Fibroblast of pulmonary artery (primary cell): ENCODE data around the gene EGLN2.
"Not testable (repeated sequence)": the region's sequence is repeated elsewhere in the genome, so short reads cannot be mapped to it uniquely, and the experiment has no call there.

Experiments used
- DNase-seq: peaks from one replicate; pipeline ENCODE4 v3.0.0-alpha.2; 2010; ENCODE audit warnings: low read depth
- H3K4me3 ChIP-seq: replicated peaks from 2 replicates; pipeline ENCODE4 v1.5.1; 2011; ENCODE audit warnings: low read depth, mild to moderate bottlenecking, control low read depth, low read length, moderate library complexity
- TF ChIP-seq, protein P1 (sequence below): IDR thresholded peaks from 2 replicates; pipeline ENCODE4 v1.5.1; 2011; ENCODE audit warnings: mild to moderate bottlenecking, control low read depth, low read length, inconsistent platforms; ENCODE audit errors: missing control alignments

Gene EGLN2

DNA sequence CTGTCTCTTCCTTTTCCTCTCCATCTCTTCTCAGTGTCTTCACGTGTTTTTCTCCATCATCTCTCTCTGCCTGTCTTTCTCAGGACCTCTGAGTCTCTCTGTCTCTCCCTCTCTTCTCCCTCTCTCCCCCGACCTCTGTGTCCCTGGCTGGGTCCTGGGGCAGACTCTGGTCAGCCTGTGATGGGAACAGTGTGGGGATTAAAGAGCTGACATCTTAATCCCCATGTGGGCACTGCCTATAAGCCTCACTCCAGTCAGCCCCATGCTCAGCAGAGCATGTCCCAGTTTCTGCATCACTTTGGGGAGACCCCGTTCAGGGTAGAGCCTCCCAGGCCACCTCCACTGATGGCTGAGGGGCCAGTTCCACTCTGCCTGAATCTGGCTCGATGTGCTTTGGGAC lies 16.2 kb downstream of the EGLN2 start:
- H3K4me3 ChIP-seq: no peak overlapping the region
- no peak for DNase-seq
- TF ChIP-seq, protein P1, sequence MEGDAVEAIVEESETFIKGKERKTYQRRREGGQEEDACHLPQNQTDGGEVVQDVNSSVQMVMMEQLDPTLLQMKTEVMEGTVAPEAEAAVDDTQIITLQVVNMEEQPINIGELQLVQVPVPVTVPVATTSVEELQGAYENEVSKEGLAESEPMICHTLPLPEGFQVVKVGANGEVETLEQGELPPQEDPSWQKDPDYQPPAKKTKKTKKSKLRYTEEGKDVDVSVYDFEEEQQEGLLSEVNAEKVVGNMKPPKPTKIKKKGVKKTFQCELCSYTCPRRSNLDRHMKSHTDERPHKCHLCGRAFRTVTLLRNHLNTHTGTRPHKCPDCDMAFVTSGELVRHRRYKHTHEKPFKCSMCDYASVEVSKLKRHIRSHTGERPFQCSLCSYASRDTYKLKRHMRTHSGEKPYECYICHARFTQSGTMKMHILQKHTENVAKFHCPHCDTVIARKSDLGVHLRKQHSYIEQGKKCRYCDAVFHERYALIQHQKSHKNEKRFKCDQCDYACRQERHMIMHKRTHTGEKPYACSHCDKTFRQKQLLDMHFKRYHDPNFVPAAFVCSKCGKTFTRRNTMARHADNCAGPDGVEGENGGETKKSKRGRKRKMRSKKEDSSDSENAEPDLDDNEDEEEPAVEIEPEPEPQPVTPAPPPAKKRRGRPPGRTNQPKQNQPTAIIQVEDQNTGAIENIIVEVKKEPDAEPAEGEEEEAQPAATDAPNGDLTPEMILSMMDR: no peak

DNA sequence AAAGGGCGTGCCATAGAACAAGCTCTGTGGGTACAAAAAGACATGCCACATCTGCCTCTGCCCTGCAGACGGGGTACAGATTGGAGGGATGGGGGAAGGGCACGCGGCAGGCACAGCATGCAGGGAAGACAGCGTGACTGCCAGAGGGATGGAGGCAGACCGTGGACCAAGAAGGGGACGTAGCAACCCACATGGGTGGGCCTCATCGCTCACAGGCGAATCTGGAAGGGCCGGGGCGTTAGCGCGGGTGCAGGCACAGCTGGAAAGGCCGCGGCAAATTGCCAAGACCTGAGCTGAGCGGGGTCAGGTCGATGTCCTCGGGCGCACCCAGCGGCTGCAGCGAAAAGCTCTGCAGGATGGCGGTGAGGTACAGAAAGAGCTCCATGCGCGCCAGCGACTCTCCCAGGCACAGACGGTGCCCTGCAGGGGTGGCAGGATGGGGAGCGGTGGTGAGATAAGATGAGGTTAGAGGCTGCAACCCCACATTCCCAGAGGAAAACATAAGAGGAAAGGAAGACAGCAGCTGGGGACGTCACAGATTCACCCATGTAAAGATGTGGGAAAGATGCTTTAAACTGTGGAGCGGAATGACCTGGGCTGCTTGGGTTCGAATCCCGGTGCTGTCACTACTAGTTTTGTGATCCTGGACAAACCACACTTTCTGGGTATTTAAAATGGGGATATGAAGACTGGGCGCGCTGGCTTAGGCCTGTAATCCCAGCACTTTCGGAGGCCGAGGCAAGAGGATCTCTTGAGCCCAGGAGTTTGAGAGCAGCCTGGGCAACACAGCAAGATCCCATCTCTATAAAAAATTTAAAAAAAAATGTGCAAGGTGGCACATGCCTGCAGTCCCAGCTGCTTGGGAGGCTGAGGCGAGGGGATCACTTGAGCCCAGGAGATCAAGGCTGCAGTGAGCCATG lies 19.7 kb downstream of the EGLN2 start:
- TF ChIP-seq, protein P1: peak; percentile 31
- peak; percentile 59 for DNase-seq
- not testable (repeated sequence) for H3K4me3 ChIP-seq

DNA sequence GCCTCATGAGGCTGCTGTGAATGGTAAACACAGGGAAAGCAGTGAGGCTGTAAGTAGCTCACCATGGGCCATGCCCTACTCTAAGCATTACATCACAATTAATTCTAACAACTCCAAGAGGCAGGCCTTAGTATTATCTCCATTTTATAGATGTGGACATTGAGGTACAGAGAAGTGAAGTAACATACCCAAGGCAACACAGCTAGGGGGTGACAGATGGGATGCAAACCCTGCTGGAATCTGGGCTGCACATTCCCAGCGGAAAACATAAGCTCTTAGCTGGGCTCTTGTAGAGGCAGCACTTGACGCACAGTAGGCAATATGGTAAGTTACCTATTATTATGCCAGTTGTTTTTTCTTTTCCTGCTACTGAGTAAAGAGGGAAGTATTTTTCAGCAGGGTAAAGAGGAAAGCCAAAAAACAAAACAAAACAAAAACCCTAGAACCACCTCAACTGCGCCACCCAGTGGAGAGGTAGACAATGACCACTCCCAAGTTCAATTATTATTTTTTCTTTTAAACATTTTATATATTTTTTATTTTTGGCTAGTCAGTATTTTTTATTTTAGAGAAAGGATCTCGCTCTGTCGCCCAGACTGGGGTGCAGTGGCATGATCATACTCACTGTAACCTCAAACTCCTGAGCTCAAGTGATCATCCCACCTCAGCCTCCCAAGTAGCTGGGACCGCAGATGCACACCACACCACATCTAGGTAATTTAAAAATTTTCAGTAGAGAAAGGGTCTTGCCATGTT lies 20.7 kb downstream of the EGLN2 start:
- not testable (repeated sequence) for H3K4me3 ChIP-seq
- DNase-seq: peak; percentile 62
- TF ChIP-seq, protein P1: peak; percentile 67

DNA sequence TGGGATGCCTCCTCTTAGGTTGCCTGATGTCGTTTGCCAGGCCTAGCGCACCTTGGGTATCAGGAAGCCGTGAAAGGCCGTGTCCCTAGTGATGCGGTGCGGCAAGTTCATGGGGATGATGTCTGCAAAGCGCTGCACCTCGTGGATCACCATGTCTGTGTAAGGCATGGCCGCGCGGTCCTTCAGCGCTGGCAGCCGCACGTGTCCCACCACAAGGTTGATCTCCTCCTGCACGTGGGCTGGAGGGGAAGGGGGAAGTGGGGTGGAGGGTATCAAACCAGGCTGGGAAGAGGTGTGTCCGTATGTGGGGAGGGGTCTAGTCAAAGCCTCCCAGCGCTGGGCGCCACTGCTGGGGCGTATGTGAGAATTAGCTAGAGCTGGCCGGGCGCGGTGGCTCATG lies 23.2 kb downstream of the EGLN2 start:
- no peak for DNase-seq
- TF ChIP-seq, protein P1: no peak
- no peak overlapping the region for H3K4me3 ChIP-seq

DNA sequence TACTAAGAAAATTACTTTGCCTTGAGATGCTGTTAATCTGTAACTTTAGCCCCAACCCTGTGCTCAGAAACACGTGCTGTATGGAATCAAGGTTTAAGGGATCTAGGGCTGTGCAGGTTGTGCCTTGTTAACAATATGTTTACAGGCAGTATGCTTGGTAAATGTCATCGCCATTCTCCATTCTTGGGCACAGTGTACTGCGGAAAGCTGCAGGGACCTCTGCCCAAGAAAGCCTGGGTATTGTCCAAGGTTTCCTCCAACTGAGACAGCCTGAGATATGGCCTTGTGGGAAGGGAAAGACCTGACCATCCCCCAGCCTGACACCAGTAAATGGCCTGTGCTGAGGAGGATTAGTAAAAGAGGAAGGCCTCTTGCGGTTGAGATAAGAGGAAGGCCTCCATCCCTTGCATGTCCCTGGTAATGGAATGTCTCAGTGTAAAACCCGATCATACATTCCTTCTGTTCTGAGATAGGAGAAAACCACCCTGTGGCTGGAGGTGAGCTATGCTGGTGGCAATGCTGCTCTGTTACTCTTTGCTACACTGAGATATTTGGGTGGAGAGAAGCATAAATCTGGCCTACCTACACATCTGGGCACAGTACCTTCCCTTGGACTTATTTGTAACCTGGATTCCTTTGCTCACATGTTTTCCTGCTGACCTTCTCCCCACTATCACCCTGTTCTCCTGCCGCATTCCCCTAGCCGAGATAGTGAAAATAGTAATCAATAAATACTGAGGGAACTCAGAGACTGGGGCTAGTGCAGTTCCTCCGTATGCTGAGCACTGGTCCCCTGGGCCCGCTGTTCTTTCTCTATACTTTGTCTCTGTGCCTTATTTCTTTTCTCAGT lies 23.9 kb downstream of the EGLN2 start:
- DNase-seq: peak; percentile 66
- not testable (repeated sequence) for H3K4me3 ChIP-seq

DNA sequence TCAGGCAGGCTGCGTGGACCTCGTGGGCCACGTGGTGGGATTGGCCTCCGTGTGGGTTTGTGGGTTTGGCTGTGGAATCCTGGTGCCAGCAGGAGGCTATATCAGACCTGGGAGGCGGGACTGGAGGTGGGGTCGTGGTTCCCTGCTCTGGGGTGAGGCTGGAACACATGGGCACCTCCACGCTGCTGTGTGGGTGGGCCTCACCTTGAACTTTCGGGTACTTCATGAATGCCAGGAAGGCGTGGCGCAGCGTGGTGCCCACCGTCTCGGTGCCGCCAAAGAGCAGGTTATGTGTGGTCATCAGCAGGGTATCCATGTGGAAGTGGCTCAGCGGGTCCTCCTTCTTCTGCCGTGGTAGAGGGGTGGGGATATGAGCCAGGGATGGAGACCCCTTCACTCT lies 25.9 kb downstream of the EGLN2 start:
- DNase-seq: not testable (repeated sequence)

DNA sequence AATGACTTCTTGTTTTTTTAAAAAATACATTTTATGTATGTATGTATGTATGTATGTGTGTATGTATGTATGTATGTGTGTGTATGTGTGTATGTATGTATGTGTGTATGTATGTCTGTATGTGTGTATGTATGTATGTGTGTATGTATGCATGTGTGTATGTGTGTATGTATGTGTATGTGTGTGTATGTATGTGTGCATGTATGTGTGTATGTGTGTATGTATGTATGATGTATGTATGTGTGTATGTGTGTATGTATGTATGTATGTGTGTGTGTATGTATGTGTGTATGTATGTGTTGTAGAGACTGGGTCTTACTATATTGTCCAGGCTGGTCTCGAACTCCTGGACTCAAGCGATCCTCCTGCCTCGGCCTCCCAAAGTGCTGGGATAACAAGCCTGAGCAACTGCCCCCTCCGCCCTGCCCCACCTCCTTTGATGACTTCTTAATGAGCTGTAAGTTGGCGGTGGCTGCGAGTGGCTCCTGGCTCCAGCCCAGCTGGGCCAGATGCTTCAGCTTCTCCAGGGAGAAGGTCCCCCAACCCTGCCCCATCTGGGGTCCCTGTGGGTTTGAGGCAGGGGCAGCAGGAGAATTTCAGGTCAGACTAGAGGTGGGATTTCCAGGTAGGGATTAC lies 26.6 kb downstream of the EGLN2 start:
- H3K4me3 ChIP-seq, DNase-seq: not testable (repeated sequence)

More for the DNA sequence above, 25.9 kb downstream of the EGLN2 start:
- not testable (repeated sequence) for H3K4me3 ChIP-seq

DNA sequence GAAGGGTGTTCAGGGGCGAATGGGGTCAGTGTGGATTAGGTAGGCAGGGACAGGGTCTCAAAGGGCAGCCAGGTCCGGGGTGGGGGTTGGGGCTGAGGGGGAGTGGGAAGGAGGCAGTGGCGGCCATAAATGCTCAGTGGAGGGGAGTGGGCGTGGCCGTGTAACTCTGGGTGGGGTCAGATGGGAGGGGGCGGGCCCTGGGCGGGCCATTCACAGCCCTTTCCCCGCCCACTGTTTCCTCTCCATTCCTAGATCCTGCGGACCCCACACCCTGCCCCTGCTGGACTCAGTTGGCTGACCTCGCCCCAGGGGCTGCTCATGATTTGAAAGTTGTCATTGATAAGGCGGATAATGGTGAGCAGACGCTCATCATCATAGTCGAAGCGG lies 27.3 kb downstream of the EGLN2 start:
- DNase-seq: not testable (repeated sequence)

DNA sequence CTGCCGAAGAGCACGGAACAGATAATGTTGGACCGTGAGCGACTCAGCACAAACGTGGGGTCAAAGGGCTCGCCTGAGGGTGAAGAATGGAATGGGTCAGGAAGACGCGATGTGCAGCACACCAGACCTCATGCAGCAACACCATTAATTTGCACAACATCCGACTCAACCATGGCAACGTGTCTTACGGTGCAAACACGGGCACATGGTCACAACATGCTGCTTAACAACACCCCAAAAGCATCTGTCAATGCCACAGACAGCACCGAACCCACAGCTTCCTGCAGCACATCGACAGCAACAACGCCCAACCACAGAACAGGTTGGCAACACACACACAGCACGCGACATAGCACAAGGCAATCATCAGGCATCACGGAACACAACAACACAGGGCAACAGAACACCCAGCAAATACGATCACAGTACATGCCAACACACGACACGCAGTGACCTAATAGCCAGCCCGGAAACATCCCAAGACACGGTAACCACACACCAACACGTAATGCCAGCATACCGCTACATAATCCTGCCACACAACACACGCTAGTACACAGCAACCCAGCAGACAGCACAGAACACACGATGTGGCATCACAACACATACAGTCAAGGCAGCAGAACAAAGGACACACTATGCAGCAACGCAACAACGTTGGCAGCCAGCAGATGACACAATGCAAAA lies 27.9 kb downstream of the EGLN2 start:
- H3K4me3 ChIP-seq: not testable (repeated sequence)

More for the DNA sequence above, 27.3 kb downstream of the EGLN2 start:
- H3K4me3 ChIP-seq: not testable (repeated sequence)

More for the DNA sequence above, 27.9 kb downstream of the EGLN2 start:
- not testable (repeated sequence) for DNase-seq
